Calu3 (cell line): Measurements from ENCODE around the gene MPPED2. TPM values are rescaled to one million over a fixed set of nuclear protein-coding genes. Genes with fewer than 3 reads are reported as not detected.

Experiments
- BruUV-seq: library from RNA; stranded (reverse); fragments of 400-500 nt; replicated peaks from 2 replicates; lab custom pipeline; 2021; lab: Mats Ljungman, UMichigan
- CTCF ChIA-PET: fragments of 300-600 bp; sonication (Branson Sonifier 250); formaldehyde crosslinking; loops from one replicate; lab custom pipeline; 2022; ENCODE audit warnings: antibody characterized with exemption; lab: Charles Lee
- DNase-seq: peaks from one replicate; pipeline ENCODE4 v3.0.0; 2022
- H3K27ac Mint-ChIP-seq: one replicate; pipeline ENCODE4 v1.8.0; 2022; ENCODE audit warnings: mixed read lengths; ENCODE audit not compliant: unreplicated experiment
- H3K27me3 Mint-ChIP-seq: one replicate; pipeline ENCODE4 v1.8.0; 2022; ENCODE audit warnings: mixed read lengths; ENCODE audit not compliant: unreplicated experiment
- H3K36me3 Mint-ChIP-seq: one replicate; pipeline ENCODE4 v1.8.0; 2022; ENCODE audit warnings: mild to moderate bottlenecking, moderate library complexity, mixed read lengths; ENCODE audit not compliant: insufficient read depth, unreplicated experiment
- H3K4me1 Mint-ChIP-seq: one replicate; pipeline ENCODE4 v1.8.0; 2022; ENCODE audit warnings: mild to moderate bottlenecking, low read depth, mixed read lengths; ENCODE audit not compliant: unreplicated experiment
- H3K4me3 Mint-ChIP-seq: one replicate; pipeline ENCODE4 v1.8.0; 2022; ENCODE audit warnings: mild to moderate bottlenecking, low read depth, moderate library complexity, mixed read lengths; ENCODE audit not compliant: unreplicated experiment
- H3K9me3 Mint-ChIP-seq: one replicate; pipeline ENCODE4 v1.8.0; 2022; ENCODE audit warnings: low read depth, mixed read lengths; ENCODE audit not compliant: unreplicated experiment
- CTCF ChIP-seq: fragments of 200-600 bp; IDR thresholded peaks from one replicate; pipeline ENCODE4 v1.8.0; 2022; ENCODE audit warnings: antibody characterized with exemption; ENCODE audit not compliant: unreplicated experiment
- intact Hi-C: fragments of 100-400 bp; cut with micrococcal nuclease; formaldehyde crosslinking; loops from one replicate; pipeline ENCODE4 v1.10.0; 2022; ENCODE audit not compliant: unreplicated experiment
- total RNA-seq: library from RNA; stranded (reverse); gene quantifications from 2 replicates; pipeline ENCODE4 v1.2.3, GENCODE V29; 2022

Gene MPPED2
- total RNA-seq, 1 experiment from 2014 or later, result not detected

GRCh38 chr11:30583476-30584280 lies 2.5 kb downstream of the MPPED2 start:
- Mint-ChIP-seq H3K27me3 (peaks cover 61% of the 10 kb centered on the region), H3K4me1 (no peaks in the 10 kb centered on the region), H3K9me3 (no peaks in the 10 kb centered on the region), H3K27ac (no peak overlapping the region), H3K36me3 (peaks cover 6% of the 10 kb centered on the region), H3K4me3 (no peak overlapping the region)
- CTCF ChIA-PET, result no interaction called here
- no peak for DNase-seq
- BruUV-seq, result no TSS peak
- TF ChIP-seq CTCF, result no peak
- intact Hi-C loops, result no loop called here

GRCh38 chr11:30582726-30583125 lies 3.4 kb downstream of the MPPED2 start:
- CTCF ChIA-PET, result no interaction called here
- peaks cover 58% of the 10 kb centered on the region for H3K27me3 Mint-ChIP-seq
- peaks cover 6% of the 10 kb centered on the region for H3K36me3 Mint-ChIP-seq
- BruUV-seq, result no TSS peak
- intact Hi-C loops, result no loop called here
- no peak overlapping the region for H3K27ac Mint-ChIP-seq
- no peak for DNase-seq
- H3K9me3 Mint-ChIP-seq, result no peaks in the 10 kb centered on the region
- no peak for TF ChIP-seq CTCF
- H3K4me3 Mint-ChIP-seq, result no peak overlapping the region
- H3K4me1 Mint-ChIP-seq, result no peaks in the 10 kb centered on the region

- no TSS peak for BruUV-seq
- H3K27me3 Mint-ChIP-seq, result peaks cover 47% of the 10 kb centered on the region
- H3K36me3 Mint-ChIP-seq, result peaks cover 2% of the 10 kb centered on the region
- CTCF ChIA-PET, result no interaction called here
- no peak for DNase-seq
- H3K4me1 Mint-ChIP-seq, result no peaks in the 10 kb centered on the region
- no peak overlapping the region for H3K27ac Mint-ChIP-seq
- H3K4me3 Mint-ChIP-seq, result no peak overlapping the region
- intact Hi-C loops, result no loop called here
- H3K9me3 Mint-ChIP-seq, result no peaks in the 10 kb centered on the region
- TF ChIP-seq CTCF, result no peak
Measured at GRCh38 chr11:30581675-30582074, 4.5 kb downstream of the MPPED2 start.

GRCh38 chr11:30580573-30580972 lies 5.6 kb downstream of the MPPED2 start:
- CTCF ChIA-PET, result interaction anchor here (0.6 kb wide), 1 partner anchor 8 kb away, joined by 3 read pairs; no protein-coding TSS in a partner anchor
- Mint-ChIP-seq H3K36me3 (no peaks in the 10 kb centered on the region), H3K27me3 (peaks cover 39% of the 10 kb centered on the region)

More at GRCh38 chr11:30580573-30580972, 5.6 kb downstream of the MPPED2 start:
- Mint-ChIP-seq H3K4me3 (no peak overlapping the region), H3K27ac (no peak overlapping the region), H3K4me1 (no peaks in the 10 kb centered on the region), H3K9me3 (no peaks in the 10 kb centered on the region)
- BruUV-seq, result no TSS peak
- DNase-seq, result no peak
- no peak for TF ChIP-seq CTCF
- intact Hi-C loops, result no loop called here
